T-helper 2 cell treated with Interferon-gamma antibody and Interleukin-4, amounts not matched to agents 100 ng/mL and 5 ng/mL, for 36 hours (primary cell): Measurements from ENCODE around the gene KRTAP1-3. TPM values are rescaled to one million over a fixed set of nuclear protein-coding genes. Genes with fewer than 3 reads are reported as not detected.
"Not testable (repeated sequence)": the region's sequence is repeated elsewhere in the genome, so short reads cannot be mapped to it uniquely, and the experiment has no call there.

ENCODE experiments used
- intact Hi-C: fragments of 100-400 bp; cut with micrococcal nuclease; formaldehyde crosslinking; loops from one replicate; pipeline ENCODE4 v1.15.1; 2023
- total RNA-seq: library from RNA; stranded (reverse); gene quantifications from 2 replicates; pipeline ENCODE4 v1.2.3, GENCODE V29; 2022

The KRTAP1-3 gene
- total RNA-seq, 1 donor from 2014 or later, result not detected

- intact Hi-C loops, result no loop called here
These were observed 22.2 kb downstream of the KRTAP1-3 start for GRCh38 chr17:41012326-41013120.

- intact Hi-C loops, result no loop called here
These were observed 24.2 kb downstream of the KRTAP1-3 start for GRCh38 chr17:41010441-41010840.

- intact Hi-C loops, result no loop called here
These were observed 24.7 kb downstream of the KRTAP1-3 start for GRCh38 chr17:41009936-41010335.

- intact Hi-C loops, result no loop called here
These were observed 25.3 kb downstream of the KRTAP1-3 start for GRCh38 chr17:41009301-41009760.

- intact Hi-C loops, result no loop called here
These were observed 25.9 kb downstream of the KRTAP1-3 start, which contains the start of gene KRTAP3-1 for GRCh38 chr17:41008811-41009210. Gene KRTAP3-1 (minus strand): TSS chr17:41009128. CDS start chr17:41009074, 54 bp downstream.

- intact Hi-C loops, result no loop called here
These were observed 30.3 kb downstream of the KRTAP1-3 start for GRCh38 chr17:41004397-41004796.

- intact Hi-C loops, result no loop called here
These were observed 30.7 kb downstream of the KRTAP1-3 start for GRCh38 chr17:41003926-41004325.

- intact Hi-C loops, result no loop called here
These were observed 31.9 kb downstream of the KRTAP1-3 start for GRCh38 chr17:41002814-41003213.

- intact Hi-C loops, result no loop called here
These were observed 32.9 kb downstream of the KRTAP1-3 start for GRCh38 chr17:41001795-41002194.

- intact Hi-C loops, result not testable (repeated sequence)
These were observed 35.1 kb downstream of the KRTAP1-3 start, which contains the start of gene KRTAP3-2 for GRCh38 chr17:40999563-40999962. Gene KRTAP3-2 (minus strand): TSS chr17:40999906. CDS start chr17:40999853, 53 bp downstream.

GRCh38 chr17:40997361-40997760 lies 37.3 kb downstream of the KRTAP1-3 start:
- intact Hi-C loops, result no loop called here

- intact Hi-C loops, result no loop called here
These were observed 37.8 kb downstream of the KRTAP1-3 start for GRCh38 chr17:40996829-40997228.

GRCh38 chr17:40995116-40995515 lies 39.6 kb downstream of the KRTAP1-3 start:
- intact Hi-C loops, result no loop called here

- intact Hi-C loops, result no loop called here
These were observed 40.8 kb downstream of the KRTAP1-3 start, which contains the start of gene KRTAP3-3 for GRCh38 chr17:40993839-40994238. Gene KRTAP3-3 (minus strand): TSS chr17:40994164. CDS start chr17:40994097, 67 bp downstream.

GRCh38 chr17:40993084-40993483 lies 41.6 kb downstream of the KRTAP1-3 start:
- intact Hi-C loops, result no loop called here

GRCh38 chr17:40992666-40993065 lies 42.0 kb downstream of the KRTAP1-3 start:
- intact Hi-C loops, result no loop called here

- intact Hi-C loops, result no loop called here
These were observed 47.8 kb downstream of the KRTAP1-3 start for GRCh38 chr17:40986920-40987319.

GRCh38 chr17:40984226-40984625 lies 50.4 kb downstream of the KRTAP1-3 start, which contains the start of gene KRT40:
Gene KRT40 (minus strand): TSS chr17:40984326. CDS start chr17:40984273, 53 bp downstream.
- intact Hi-C loops, result no loop called here
